ENCODE data around the gene MAP7D1.
A peak's percentile ranks its signal among the peaks of the same experiment; 100 is the strongest.

Gene MAP7D1

DNA sequence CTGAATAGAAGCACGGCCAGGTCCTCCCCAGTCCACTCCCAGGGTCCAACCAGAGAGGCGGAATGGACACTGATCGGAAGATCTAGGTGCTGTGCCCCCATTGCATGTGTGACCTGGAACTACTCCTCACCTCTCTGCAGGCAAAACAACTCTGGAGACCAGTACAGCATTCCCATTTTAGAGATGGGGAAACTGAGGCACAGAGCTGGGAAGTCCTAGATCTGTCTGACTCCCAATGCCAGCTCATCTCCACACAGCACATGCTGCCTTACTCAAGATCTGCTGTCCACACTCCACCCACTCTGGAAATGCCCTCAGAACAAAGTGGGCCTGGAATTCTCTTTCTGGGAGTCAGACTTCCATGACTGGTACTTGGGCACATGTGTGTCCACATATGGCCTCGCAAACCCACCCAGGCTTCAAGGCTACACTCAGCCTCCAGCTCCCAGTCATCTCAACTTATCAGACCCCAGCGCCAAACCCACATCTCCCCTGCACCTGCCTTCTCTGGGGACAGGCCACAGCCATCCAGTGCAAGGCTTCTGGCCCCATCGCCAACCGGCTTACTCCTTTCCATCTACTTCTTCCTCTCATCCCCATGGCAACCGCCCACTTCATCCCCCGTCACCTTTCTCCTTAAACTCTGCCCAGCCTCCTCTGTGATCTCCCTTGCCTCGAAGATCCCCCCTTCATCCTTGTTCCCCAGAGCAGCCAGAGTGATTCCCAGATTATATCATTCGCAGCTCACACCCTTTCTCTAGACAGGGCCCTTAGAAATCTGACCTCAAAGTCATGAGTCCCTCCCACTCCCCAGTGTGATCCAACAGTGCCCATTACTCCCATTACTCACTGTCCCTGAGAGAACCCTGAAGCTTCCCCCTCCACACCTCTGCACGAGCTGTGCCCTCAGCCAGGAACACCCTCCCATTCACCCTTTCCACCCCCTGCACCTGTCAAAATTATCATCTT, 33.6 kb upstream of the MAP7D1 start:
- DNase-seq (ENCODE audit: insufficient read length, low spot score) (no peak), FAIRE-seq (no peak)
- TF ChIP-seq, protein P1, sequence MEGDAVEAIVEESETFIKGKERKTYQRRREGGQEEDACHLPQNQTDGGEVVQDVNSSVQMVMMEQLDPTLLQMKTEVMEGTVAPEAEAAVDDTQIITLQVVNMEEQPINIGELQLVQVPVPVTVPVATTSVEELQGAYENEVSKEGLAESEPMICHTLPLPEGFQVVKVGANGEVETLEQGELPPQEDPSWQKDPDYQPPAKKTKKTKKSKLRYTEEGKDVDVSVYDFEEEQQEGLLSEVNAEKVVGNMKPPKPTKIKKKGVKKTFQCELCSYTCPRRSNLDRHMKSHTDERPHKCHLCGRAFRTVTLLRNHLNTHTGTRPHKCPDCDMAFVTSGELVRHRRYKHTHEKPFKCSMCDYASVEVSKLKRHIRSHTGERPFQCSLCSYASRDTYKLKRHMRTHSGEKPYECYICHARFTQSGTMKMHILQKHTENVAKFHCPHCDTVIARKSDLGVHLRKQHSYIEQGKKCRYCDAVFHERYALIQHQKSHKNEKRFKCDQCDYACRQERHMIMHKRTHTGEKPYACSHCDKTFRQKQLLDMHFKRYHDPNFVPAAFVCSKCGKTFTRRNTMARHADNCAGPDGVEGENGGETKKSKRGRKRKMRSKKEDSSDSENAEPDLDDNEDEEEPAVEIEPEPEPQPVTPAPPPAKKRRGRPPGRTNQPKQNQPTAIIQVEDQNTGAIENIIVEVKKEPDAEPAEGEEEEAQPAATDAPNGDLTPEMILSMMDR (IDR thresholded peaks at IDR 0.05; ENCODE audit: insufficient read depth, missing control alignments) = no peak

DNA sequence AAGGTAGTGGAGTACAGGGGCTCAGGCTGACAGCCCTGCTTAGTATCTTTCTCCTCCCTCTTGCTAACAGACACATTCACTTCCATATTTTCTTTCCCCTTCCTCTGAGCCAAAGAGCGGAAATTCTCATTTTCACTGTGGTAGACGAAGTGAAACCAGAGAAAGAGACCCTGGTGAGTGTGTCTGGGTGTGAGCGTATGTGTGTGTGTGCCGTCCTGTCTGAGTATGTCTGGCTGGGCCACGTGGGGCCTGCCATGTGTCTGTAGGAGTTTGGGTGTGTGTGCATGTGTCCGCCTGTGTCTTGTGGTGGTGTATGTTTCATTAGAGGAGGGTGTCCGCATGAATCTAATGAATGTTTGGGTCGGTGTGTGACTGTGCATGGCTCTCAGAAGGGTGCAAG, 32.6 kb upstream of the MAP7D1 start:
- TF ChIP-seq, protein P1 (IDR thresholded peaks at IDR 0.05; ENCODE audit: insufficient read depth, missing control alignments) = no peak
- DNase-seq (ENCODE audit: insufficient read length, low spot score) = no peak
- no peak for FAIRE-seq

DNA sequence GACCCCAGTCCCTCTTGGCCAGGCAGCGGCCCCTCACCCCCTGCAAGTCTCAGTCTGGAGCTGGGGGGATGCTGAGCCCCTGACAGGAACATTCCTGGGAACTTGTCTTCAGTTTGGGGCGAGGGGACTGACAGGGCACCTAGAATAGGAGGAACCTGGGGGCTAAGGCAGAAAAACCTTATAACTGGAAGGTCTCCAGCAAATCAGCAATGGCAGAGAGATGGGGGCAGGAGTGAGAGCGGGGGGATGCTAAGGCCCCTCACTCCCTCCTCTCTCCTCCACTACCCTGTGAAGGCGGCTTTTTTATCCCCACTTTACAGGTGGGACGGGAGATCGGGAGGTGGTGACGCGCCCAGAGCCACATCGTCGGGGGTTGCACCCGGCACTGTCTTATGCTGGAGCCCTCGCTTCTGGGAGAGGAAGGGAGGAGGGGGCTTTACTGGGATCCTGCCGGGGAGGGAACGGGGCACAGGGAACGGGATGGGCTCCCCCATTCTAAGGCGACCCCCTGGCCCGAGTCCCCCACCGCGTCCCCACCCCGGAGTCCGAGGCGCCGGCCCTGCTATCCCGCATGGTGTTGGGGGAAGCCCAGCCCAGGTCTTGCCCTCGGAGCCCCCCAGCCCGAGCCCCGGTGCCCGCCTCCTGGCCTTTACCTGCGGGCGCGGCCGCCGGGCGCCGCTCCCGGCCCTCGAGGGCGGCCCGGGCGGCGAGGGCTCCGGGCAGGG, 31.4 kb upstream of the MAP7D1 start:
- DNase-seq (ENCODE audit: insufficient read length, low spot score) (no peak), FAIRE-seq (no peak)
- TF ChIP-seq, protein P1 (IDR thresholded peaks at IDR 0.05; ENCODE audit: insufficient read depth, missing control alignments) = no peak

DNA sequence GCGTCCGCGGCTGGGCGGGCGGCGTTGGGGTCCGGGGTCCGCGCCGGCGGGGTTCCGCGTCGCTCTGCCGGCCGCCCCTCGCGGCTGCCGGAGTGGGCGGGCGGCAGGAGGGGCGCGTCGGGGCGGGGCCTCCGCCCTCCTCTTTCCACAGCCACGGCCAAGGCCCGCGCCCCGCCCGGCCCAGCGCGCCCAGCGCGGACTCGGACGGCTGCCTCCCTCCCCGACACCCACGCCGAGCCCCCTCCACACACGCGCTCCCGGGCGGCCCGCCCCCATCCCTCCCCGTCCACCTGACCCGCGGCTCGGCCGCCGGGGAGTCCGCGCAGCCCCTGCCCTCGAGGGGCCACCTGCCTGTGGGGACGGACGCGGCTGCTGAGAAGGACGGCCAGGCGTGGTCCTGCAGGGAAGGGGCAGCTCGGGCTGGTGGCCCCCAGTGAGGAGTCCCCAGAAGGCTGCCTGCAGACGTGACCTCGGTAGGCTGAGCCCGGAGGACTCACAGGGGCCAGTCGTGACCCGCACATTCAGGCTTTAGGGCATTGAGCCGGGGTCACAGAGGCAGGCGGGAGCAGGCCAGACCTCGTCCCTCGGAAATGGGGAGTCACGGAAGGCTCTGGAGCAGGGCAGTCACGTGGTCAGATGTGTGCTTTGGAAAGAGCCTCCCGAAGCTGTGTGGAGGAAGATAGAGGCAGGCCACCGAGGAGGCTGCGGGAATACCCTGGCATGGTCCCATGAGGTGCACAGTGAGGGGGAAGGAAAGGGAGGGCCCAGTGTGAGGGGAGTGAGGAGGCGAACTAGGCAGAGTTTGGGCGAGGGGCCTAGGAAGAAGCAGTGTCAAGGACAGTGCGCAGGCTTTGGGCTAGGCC, 30.6 kb upstream of the MAP7D1 start, which contains the start of gene COL8A2:
Gene COL8A2, minus strand, starts transcription at position 94 of the 863 bp plus-strand sequence. CDS start 24,980 bp downstream, outside the sequence.
- DNase-seq (ENCODE audit: insufficient read length, low spot score) (peak; percentile 66), FAIRE-seq (no peak)
- TF ChIP-seq, protein P1 (IDR thresholded peaks at IDR 0.05; ENCODE audit: insufficient read depth, missing control alignments) = no peak

DNA sequence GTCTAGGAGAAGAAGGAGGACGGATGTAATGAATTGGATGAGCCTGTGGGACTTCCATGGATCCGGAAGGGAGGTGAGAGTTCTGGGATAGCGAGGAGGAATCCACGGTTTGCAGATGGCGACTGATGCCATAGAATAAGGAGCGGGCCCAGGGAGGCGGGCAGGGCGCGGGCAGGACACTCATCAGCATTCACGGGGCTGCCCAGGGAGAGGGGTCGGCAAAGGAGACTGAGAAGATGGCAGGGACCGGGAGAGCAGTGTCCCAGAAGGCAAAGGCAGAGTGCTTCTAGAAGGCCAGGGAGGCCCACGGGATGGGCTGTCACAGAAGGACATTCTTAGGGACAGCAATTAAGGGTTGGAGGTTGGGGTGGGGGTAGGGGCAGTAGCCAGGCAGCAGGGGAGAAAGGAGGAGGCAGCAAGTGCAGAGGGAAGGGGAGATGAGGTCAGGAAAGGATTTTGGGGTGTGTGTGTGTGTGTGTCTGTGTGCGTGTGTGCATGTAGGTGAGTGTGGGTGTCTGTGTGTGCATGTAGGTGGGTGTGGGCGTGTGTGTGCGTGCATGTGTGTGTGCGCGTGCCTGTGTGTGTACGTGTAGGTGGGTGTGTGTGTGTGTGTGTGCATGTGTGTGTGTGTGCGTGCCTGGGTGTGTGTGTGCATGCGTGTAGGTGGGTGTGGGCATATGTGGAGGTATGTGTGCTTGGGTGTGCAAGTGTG, 29.8 kb upstream of the MAP7D1 start:
- TF ChIP-seq, protein P1 (IDR thresholded peaks at IDR 0.05; ENCODE audit: insufficient read depth, missing control alignments) = no peak
- FAIRE-seq = no peak
- no peak for DNase-seq (ENCODE audit: insufficient read length, low spot score)

DNA sequence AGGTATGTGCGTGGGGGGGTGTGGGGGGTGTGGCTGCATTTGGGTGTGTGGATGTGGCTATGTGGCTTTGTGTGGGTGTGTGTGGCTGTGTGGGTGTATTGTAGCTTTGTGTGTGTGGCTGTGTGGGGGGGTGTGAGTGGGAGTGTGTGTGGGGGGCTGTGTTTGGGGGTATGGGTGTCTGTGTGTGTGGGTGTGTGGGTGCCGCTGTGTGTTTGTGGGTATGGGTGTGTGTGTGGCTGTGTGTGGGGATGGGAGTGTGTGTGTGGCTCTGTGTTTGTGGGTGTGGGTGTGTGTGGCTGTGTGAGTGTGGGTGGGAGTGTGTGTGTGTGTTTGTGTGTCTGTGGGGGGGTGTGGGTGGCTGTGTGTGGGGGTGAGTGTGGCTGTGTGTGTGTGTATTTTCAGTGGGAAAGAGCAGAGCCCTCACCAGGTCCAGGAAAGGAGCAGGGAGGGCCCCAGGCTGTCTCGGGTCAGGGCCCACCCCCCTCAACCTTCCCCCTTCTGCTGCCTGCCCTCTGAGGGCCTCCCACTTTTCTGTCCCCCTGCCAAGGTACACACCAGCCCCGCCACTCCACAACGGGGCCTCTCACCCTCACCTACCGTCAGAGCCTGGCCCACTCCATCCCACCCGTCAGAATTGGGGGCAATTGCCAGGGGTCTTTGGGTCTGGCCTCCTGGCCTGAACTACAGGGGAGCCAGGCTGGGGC, 29.0 kb upstream of the MAP7D1 start:
- FAIRE-seq (no peak), DNase-seq (ENCODE audit: insufficient read length, low spot score) (no peak)
- TF ChIP-seq, protein P1 (IDR thresholded peaks at IDR 0.05; ENCODE audit: insufficient read depth, missing control alignments) = no peak

All from D721Med (cell line).